ENCODE data around the gene LIN28A.

DNA sequence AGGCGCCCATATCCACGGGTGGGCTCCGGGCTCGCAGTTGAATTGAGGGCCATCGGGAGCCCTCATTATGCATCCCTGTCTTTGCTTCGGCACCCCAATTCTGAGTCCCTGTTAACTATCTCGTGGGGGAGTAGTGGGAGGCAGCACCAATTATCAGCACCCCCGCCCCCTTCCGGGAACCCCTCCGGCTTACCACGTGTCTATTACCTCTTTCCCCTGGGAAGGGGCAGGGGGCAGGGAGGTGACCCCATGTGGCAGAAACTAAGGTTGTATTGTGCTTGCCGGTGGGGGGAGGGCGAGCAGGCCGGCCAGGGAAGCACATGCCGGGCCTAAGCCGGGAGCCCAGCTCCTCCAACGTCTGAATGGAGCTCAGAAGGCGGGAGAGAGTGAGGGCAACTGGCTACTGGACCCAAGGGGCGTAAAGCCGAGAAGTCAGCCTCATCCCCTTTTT lies 1.0 kb downstream of the LIN28A start:
- TF ChIP-seq, protein P1, sequence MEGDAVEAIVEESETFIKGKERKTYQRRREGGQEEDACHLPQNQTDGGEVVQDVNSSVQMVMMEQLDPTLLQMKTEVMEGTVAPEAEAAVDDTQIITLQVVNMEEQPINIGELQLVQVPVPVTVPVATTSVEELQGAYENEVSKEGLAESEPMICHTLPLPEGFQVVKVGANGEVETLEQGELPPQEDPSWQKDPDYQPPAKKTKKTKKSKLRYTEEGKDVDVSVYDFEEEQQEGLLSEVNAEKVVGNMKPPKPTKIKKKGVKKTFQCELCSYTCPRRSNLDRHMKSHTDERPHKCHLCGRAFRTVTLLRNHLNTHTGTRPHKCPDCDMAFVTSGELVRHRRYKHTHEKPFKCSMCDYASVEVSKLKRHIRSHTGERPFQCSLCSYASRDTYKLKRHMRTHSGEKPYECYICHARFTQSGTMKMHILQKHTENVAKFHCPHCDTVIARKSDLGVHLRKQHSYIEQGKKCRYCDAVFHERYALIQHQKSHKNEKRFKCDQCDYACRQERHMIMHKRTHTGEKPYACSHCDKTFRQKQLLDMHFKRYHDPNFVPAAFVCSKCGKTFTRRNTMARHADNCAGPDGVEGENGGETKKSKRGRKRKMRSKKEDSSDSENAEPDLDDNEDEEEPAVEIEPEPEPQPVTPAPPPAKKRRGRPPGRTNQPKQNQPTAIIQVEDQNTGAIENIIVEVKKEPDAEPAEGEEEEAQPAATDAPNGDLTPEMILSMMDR (IDR thresholded peaks at IDR 0.05): no peak
- no peak for TF ChIP-seq POLR2A (IDR thresholded peaks at IDR 0.05)
- no peak for TF ChIP-seq POLR2AphosphoS5 (IDR thresholded peaks at IDR 0.05)
- TF ChIP-seq EP300 (IDR thresholded peaks at IDR 0.05; ENCODE audit: low read depth): no peak

Measured in transverse colon (tissue), 4 donors.